Lower leg skin (tissue), 3 donors: Measurements from ENCODE around the gene NHERF1.

Source experiments
- CTCF ChIP-seq, 3 donors: fragments of 450-650 bp; IDR thresholded peaks; one replicate each; pipeline ENCODE4 v1.5.1; 2016; ENCODE audit warnings: antibody characterized with exemption in 3 of 3, mild to moderate bottlenecking in 3 of 3, moderate library complexity in 2 of 3
- POLR2A ChIP-seq, 2 donors: fragments of 450-650 bp; IDR thresholded peaks; one replicate each; pipeline ENCODE4 v1.6.1; 2016 to 2017; ENCODE audit warnings: antibody characterized with exemption in 2 of 2, mild to moderate bottlenecking in 1 of 2, moderate library complexity in 1 of 2

GRCh38 chr17:74769856-74770497 is 21.5 kb downstream of the NHERF1 start:
- no peak for TF ChIP-seq CTCF (IDR thresholded peaks at IDR 0.05)
- no peak for TF ChIP-seq POLR2A (IDR thresholded peaks at IDR 0.05)
